IPS-NIHi7 (cell line): Measurements from ENCODE around the gene IGF2BP1.
"Not testable (repeated sequence)": the region's sequence is repeated elsewhere in the genome, so short reads cannot be mapped to it uniquely, and the experiment has no call there.

Experiments
- DNase-seq: peaks from one replicate; pipeline ENCODE4 v3.0.0; 2012; ENCODE audit warnings: mixed read lengths; ENCODE audit errors: extremely low spot score

IGF2BP1 gene

GRCh38 chr17:48995974-48996721 is 1.0 kb upstream of the IGF2BP1 start:
- DNase-seq, result peak; percentile 90

- DNase-seq, result no peak
These were observed 473 bp upstream of the IGF2BP1 start for GRCh38 chr17:48996722-48997102.

- DNase-seq, result no peak
These were observed 822 bp downstream of the IGF2BP1 start for GRCh38 chr17:48997827-48998586.

GRCh38 chr17:48998587-48999440 is 1.6 kb downstream of the IGF2BP1 start:
- no peak for DNase-seq

- DNase-seq, result no peak
These were observed 3.8 kb downstream of the IGF2BP1 start for GRCh38 chr17:49000943-49001342.

- DNase-seq, result no peak
These were observed 4.5 kb downstream of the IGF2BP1 start for GRCh38 chr17:49001671-49002070.

GRCh38 chr17:49002331-49002730 is 5.1 kb downstream of the IGF2BP1 start:
- no peak for DNase-seq

- DNase-seq, result no peak
These were observed 5.6 kb downstream of the IGF2BP1 start for GRCh38 chr17:49002766-49003165.

GRCh38 chr17:49003557-49004511 is 6.6 kb downstream of the IGF2BP1 start:
- DNase-seq, result peak; percentile 67

- no peak for DNase-seq
These were observed 8.0 kb downstream of the IGF2BP1 start for GRCh38 chr17:49005140-49005539.

GRCh38 chr17:49008908-49009307 is 11.7 kb downstream of the IGF2BP1 start:
- DNase-seq, result not testable (repeated sequence)

GRCh38 chr17:49012769-49013255 is 15.6 kb downstream of the IGF2BP1 start:
- DNase-seq, result no peak

GRCh38 chr17:49013311-49014213 is 16.4 kb downstream of the IGF2BP1 start:
- peak; percentile 76 for DNase-seq

- DNase-seq, result no peak
These were observed 18.2 kb downstream of the IGF2BP1 start for GRCh38 chr17:49015179-49015923.

GRCh38 chr17:49015924-49016774 is 19.0 kb downstream of the IGF2BP1 start:
- no peak for DNase-seq

GRCh38 chr17:49016775-49017463 is 19.7 kb downstream of the IGF2BP1 start:
- no peak for DNase-seq

GRCh38 chr17:49018116-49018612 is 21.0 kb downstream of the IGF2BP1 start:
- no peak for DNase-seq
